GM18861 (cell line): ENCODE data around the gene RPL6.
"Not testable (repeated sequence)": the region's sequence is repeated elsewhere in the genome, so short reads cannot be mapped to it uniquely, and the experiment has no call there.

Source experiments
- ATAC-seq: cut with Tn5 transposase; IDR thresholded peaks from one replicate; pipeline ENCODE4 v1.9.1; 2021; ENCODE audit not compliant: unreplicated experiment

The RPL6 gene

GRCh38 chr12:112409064-112409905 lies at the start of gene RPL6:
RPL6 (minus strand) TSS chr12:112409605; CDS start chr12:112408656, 949 bp downstream.
- ATAC-seq, result peak; percentile 77

GRCh38 chr12:112458751-112459150 lies 49.3 kb upstream of the RPL6 start:
- no peak for ATAC-seq

GRCh38 chr12:112458330-112458729 lies 48.9 kb upstream of the RPL6 start:
- no peak for ATAC-seq

- ATAC-seq, result not testable (repeated sequence)
Measured at GRCh38 chr12:112457142-112457541, 47.7 kb upstream of the RPL6 start.

GRCh38 chr12:112456029-112456428 lies 46.6 kb upstream of the RPL6 start:
- ATAC-seq, result no peak

GRCh38 chr12:112450725-112451124 lies 41.3 kb upstream of the RPL6 start:
- no peak for ATAC-seq

GRCh38 chr12:112448165-112448564 lies 38.8 kb upstream of the RPL6 start:
- not testable (repeated sequence) for ATAC-seq

- no peak for ATAC-seq
Measured at GRCh38 chr12:112447106-112447505, 37.7 kb upstream of the RPL6 start.

GRCh38 chr12:112446008-112446725 lies 36.8 kb upstream of the RPL6 start:
- ATAC-seq, result no peak

- no peak for ATAC-seq
Measured at GRCh38 chr12:112443916-112444315, 34.5 kb upstream of the RPL6 start.

GRCh38 chr12:112440653-112441052 lies 31.2 kb upstream of the RPL6 start:
- ATAC-seq, result not testable (repeated sequence)

GRCh38 chr12:112439769-112440168 lies 30.4 kb upstream of the RPL6 start:
- no peak for ATAC-seq

GRCh38 chr12:112438645-112439044 lies 29.2 kb upstream of the RPL6 start:
- ATAC-seq, result not testable (repeated sequence)

GRCh38 chr12:112433551-112433950 lies 24.1 kb upstream of the RPL6 start:
- no peak for ATAC-seq

GRCh38 chr12:112431965-112432364 lies 22.6 kb upstream of the RPL6 start:
- ATAC-seq, result no peak

GRCh38 chr12:112430929-112431328 lies 21.5 kb upstream of the RPL6 start:
- no peak for ATAC-seq

- no peak for ATAC-seq
Measured at GRCh38 chr12:112427760-112428159, 18.4 kb upstream of the RPL6 start.

GRCh38 chr12:112425582-112426382 lies 16.4 kb upstream of the RPL6 start:
- no peak for ATAC-seq

GRCh38 chr12:112424126-112424525 lies 14.7 kb upstream of the RPL6 start:
- no peak for ATAC-seq

- no peak for ATAC-seq
Measured at GRCh38 chr12:112422531-112422930, 13.1 kb upstream of the RPL6 start.

- ATAC-seq, result no peak
Measured at GRCh38 chr12:112421363-112421762, 12.0 kb upstream of the RPL6 start.
